Measurements from ENCODE around the gene PLSCR3.

PLSCR3 gene

DNA sequence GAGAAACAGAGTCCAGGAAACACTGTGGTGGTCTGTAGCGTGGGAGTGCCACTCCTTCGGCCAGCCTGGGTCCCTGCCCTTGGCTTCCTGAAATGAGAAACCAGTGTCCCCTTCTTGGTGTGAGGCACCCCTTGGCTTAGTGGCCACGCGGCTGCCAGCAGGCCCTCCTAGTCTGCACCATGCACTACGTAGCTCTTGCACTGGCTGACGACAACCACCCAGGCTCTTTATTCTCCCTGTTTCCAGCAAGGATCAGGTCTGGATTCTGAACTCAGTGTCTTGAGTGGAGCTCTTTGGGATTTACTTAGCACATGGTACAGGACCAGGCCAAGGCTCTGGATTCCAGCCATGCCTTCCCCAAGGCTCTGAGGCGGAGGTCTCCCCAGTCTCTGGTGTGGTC, 33.2 kb upstream of the PLSCR3 start:
- H3K27ac ChIP-seq: no peak overlapping the region
- no peak for DNase-seq (ENCODE audit: low read depth, low spot score)

DNA sequence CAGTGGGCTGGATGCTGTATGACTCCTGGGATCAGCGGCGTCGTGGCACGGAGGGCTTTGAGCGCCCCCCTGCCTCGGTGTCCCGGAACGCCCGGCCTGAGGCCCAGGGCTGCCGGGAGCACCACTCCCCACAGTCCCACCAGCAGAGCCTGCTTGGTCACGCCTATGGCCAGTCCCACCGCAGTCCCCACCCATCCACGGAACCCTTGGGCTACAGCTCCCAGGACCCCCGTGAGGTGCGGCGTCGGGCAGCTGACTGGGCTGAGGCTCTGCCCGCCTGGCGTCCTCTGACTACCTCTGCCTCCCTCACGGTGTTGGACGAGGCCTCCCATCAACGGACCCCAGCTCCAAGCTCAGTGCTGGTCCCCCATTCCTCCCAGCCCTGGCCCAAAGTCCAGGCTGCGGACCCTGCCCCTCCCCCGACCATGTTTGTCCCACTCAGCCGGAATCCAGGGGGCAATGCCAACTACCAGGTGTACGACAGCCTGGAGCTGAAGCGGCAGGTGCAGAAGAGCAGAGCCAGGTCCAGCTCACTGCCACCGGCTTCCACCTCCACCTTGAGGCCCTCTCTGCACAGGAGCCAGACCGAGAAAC, 32.7 kb upstream of the PLSCR3 start:
- H3K27ac ChIP-seq: no peak overlapping the region
- no peak for DNase-seq (ENCODE audit: low read depth, low spot score)

DNA sequence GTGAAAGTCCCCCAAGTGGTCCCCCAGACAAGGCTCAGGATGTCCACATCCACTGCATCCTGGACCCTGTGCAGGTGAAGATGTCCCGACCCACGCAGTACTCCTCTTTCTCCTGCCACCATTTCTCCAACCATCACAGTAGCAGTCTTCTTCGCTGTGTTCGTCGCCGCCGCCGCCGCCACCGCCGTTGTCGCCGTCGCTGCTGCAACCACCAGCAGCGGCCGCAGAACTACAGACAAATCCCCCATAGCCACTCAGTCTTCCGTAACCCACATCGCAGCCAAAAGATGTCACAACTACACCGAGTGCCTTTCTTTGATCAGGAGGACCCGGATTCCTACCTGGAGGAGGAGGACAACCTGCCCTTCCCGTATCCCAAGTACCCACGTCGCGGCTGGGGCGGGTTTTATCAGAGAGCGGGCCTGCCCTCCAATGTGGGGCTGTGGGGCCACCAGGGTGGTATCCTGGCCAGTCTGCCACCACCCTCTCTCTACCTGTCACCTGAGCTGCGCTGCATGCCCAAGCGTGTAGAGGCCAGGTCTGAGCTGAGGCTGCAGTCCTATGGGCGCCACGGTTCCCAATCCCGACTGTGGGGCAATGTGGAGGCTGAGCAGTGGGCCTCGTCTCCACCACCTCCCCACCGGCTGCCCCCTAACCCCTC, 32.0 kb upstream of the PLSCR3 start:
- no peak for DNase-seq (ENCODE audit: low read depth, low spot score)

DNA sequence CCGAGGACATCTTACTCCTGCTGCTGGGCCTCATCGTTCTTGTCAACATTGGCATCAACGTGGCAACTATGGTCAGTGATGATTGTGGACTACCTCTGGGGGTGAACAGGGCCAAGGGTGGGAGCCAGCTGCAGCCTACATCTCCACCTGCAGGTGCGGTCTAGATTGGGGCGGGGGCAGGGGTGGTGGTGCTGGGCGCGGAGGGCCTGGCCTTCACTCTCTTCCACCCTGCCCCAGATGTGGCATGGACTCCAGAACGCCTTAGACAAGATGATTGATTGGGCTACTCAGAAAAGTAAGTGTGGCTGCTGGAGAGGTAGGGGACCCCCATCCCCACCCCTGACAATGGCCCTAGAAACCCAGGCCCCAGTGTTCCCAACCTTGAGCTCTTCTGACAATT, 31.4 kb upstream of the PLSCR3 start:
- DNase-seq (ENCODE audit: low read depth, low spot score): no peak
- no peak overlapping the region for H3K27ac ChIP-seq

More for the DNA sequence above, 32.0 kb upstream of the PLSCR3 start:
- H3K27ac ChIP-seq: no peak overlapping the region

DNA sequence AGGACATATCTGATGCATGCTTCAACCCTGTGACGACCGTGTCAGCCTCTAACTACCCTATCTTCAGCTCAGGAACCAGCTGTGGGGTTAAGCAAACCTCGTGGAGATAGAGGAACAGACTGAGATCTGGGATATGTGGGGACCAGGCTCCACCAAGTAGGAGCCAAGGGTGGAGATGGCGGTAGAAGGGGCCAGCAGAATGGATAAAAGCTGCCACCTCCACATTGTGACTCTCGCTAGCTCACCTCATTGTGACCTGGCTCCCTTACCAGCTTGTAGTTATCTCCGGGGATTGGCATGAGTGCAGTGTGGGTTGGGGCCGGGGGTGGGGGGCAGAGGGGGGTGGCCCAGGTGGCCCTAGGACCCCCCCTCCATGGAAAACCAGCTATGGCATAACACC, 31.0 kb upstream of the PLSCR3 start, which contains the start of gene SPEM2:
TSS of gene SPEM2 (plus strand) at position 301 of the 400 bp plus-strand sequence. CDS start at position 374, 73 bp downstream.
- H3K27ac ChIP-seq: no peak within 1 kb of the TSS
- DNase-seq (ENCODE audit: low read depth, low spot score): no peak

DNA sequence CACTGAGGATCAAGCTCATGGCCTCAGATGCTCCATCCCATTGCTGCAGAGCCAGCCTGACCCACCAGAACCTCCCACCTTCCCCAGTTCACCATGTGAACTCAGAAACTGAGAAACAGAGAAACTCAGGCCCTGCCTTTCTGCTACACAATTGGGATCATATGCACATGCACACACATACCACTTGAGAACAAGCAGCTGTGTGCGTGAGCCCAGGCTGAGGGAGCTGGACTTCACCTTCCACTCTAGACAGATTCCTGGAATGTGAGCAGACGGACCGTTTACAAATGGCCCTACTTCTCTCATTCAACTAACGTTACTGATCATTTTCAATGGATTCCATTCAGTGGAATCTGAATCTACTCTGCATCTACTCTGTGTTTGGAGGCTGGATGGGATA, 29.4 kb upstream of the PLSCR3 start:
- DNase-seq (ENCODE audit: low read depth, low spot score): no peak
- H3K27ac ChIP-seq: no peak overlapping the region

DNA sequence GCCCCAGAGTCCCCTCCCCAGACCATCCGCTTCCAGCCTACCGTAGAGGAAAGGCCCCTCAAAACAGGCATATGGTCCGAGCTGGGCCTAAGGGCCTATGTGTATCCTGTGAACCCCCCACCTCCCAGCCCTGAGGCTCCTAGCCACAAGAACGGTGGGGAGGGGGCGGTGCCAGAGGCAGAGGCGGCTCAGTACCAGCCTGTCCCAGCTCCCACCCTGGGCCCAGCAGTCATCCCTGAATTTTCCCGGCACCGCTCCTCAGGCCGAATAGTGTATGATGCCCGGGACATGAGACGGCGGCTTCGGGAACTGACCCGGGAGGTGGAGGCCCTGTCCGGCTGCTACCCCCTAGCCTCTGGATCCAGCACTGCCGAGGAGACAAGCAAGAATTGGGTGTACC, 26.9 kb upstream of the PLSCR3 start:
- H3K27ac ChIP-seq: no peak overlapping the region
- DNase-seq (ENCODE audit: low read depth, low spot score): no peak

DNA sequence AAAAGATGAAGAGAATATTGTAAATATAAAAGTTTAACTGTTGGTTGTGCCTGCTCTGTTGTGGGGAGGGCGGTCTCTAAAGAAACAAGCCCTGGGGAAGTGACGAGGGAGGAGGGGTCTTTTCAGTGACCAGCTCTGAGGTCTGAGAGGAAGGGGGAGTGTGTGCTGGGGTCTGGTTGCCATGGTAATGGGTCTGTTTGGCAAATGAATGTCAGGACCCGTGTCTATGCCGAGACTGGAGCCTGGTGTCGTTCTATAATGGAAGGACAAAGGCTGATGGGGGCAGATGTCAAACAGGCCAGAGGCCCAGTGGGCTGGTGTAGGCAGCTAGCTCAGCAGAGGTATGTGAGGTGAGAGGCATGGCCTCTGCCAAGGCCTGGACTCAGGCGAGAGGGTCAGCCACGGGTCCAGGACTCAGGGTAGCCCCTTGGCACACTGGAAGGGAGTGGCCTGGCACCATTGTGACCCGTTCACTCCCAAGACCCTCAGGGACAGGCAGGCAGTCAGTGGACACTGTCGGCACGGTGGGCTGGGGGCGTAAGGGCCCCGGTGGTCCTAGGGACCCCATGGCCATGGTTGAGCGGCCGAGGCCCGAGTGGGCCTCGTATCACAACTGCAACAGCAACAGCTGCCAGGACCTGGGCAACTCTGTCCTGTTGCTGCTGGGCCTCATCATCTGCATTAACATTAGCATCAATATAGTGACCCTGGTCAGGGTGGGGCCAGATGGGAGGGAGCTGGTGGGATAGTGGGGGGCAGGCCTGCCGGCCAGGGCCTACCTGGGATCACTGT, 25.7 kb upstream of the PLSCR3 start, which contains the start of gene SPEM1:
TSS of gene SPEM1 (plus strand) at position 506 of the 792 bp plus-strand sequence. CDS start at position 567, 61 bp downstream.
- no peak within 1 kb of the TSS for H3K27ac ChIP-seq
- DNase-seq (ENCODE audit: low read depth, low spot score): no peak

DNA sequence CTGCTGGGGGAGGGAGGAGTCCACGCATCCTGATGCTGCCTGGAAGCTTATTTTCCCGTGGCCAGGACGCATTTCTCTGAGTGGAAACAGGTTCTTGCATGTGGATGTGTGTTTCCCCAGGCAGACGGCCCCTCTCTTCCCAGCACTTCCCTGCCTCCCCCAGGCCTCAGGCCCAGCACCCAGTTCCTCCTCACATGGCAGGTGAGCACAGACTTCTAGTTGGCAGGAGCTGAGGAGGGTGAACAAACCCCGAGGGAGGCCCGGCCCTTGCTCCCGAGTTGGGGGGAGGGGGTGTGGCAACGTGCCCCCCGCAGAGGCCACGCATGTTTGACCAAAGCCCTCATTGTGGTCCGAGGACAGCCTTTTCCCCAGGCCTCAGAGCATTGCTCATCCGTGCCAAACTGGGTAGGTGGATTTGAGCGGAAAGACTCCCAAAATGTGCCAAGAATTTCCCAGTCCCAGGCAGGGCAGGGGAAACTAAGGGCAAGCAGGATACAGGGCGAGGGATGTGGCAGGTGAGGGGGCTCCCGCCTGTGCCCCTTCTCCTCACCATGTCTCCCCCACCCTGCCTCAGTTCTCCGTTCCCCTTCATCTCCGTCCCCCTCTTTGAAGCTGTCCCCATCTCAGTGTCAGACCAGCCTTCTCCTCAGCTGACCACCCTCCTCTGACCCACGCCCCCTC, 24.3 kb upstream of the PLSCR3 start:
- DNase-seq (ENCODE audit: low read depth, low spot score): no peak

DNA sequence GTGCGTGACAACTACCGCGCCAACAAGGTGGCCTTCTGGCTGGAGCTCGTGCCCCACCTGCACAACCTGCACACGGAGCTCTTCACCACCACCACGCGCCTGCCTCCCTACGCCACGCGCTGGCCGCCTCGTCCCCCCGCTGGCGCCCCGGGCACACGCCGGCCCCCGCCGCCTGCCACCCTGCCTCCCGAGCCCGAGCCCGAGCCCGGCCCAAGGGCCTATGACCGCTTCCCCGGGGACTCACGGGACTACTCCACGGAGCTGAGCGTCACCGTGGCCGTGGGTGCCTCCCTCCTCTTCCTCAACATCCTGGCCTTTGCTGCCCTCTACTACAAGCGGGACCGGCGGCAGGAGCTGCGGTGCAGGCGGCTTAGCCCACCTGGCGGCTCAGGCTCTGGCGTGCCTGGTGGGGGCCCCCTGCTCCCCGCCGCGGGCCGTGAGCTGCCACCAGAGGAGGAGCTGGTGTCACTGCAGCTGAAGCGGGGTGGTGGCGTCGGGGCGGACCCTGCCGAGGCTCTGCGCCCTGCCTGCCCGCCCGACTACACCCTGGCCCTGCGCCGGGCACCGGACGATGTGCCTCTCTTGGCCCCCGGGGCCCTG, 22.8 kb upstream of the PLSCR3 start:
- no peak for DNase-seq (ENCODE audit: low read depth, low spot score)
- no peak overlapping the region for H3K27ac ChIP-seq

More for the DNA sequence above, 24.3 kb upstream of the PLSCR3 start:
- no peak overlapping the region for H3K27ac ChIP-seq

DNA sequence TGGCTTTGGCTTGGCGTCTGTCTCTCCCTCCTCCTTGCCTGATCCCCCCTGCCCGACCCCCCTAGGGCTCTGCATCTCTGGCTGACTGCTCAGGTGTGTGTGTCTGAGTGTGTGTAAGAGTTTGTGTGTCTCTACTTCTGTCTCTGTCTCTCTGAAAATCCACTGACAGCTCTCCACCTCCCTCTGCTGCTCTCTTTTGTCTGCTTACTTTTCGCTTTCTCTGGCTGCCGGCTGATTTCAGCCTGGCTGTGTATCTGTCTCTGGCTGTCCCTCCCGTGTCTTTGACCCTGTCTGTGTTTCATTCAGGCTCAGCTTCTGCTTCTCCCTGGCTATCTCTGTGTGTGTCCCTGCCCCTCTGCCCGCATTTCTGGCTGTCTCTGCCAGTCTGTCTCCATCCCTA, 22.0 kb upstream of the PLSCR3 start:
- no peak for DNase-seq (ENCODE audit: low read depth, low spot score)
- no peak overlapping the region for H3K27ac ChIP-seq

DNA sequence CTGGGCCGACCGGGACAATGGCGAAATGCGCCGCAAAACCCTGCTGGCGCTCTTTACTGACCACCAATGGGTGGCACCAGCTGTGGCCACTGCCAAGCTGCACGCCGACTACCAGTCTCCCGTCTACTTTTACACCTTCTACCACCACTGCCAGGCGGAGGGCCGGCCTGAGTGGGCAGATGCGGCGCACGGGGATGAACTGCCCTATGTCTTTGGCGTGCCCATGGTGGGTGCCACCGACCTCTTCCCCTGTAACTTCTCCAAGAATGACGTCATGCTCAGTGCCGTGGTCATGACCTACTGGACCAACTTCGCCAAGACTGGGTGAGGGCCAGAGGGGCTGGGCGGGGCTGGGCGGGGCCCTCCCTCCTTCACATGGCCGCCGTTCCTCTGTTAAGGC, 21.5 kb upstream of the PLSCR3 start:
- no peak overlapping the region for H3K27ac ChIP-seq
- no peak for DNase-seq (ENCODE audit: low read depth, low spot score)

DNA sequence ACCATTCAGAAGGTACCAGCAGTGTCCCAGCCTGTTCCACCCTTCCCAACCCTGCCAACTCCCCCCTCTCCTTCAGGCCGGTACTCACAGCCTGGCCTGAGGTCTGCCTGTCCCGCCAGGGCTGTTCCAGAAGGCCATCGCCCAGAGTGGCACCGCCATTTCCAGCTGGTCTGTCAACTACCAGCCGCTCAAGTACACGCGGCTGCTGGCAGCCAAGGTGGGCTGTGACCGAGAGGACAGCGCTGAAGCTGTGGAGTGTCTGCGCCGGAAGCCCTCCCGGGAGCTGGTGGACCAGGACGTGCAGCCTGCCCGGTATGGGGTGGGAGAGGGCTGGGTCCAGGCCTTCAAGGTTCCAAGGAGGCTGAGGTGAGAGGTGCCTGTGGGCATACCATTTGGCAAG, 20.5 kb upstream of the PLSCR3 start:
- DNase-seq (ENCODE audit: low read depth, low spot score): no peak
- no peak overlapping the region for H3K27ac ChIP-seq

DNA sequence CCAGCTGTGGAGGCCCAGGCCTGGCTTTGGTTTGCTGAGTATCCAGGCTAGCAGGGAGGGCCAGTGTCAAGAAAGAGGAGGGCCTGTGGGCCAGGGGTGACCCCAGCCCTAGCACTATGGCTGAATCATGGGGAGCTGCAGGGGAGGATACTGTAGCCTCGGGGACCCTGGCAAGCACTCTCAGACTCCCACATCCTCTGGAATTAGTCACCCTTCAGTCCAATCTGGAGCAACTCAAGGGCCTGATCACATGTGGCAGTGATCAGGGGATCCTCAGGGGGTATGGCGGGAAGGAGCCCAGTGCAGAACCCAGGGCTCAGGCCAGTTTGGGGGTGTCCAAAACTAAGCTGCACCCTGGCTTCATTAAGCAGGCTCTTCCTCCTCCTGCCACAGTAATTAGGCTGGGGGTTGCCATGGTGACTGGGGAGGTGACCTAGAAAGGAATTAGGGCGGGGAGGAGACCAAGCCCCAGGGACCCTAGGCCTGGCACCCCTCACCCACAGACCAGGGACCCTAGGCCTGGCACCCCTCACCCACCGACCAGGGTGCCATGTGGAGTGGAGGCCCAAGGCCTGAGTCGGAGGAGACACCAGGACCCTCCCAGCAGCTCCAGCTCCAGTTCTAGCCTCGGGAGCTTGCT, 19.1 kb upstream of the PLSCR3 start:
- H3K27ac ChIP-seq: no peak overlapping the region

DNA sequence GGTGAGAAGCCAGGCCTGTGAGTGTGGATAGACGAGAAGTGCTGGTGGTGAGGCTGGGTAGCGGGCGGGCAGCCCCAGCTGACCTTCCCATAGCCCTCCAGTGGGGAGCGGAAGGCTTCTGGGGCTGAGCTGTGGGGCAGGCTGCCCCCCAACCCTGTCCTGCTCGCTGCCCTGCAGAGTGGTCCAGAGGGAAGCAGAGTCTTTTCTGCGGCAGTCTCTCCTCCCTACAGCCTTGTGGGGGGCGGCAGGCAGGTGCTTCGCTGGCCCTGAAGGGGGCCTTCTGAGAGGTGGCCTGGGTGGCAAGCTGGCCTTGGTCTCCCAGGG, 17.1 kb upstream of the PLSCR3 start:
- H3K27ac ChIP-seq: no peak overlapping the region

More for the DNA sequence above, 19.1 kb upstream of the PLSCR3 start:
- DNase-seq (ENCODE audit: low read depth, low spot score): no peak

DNA sequence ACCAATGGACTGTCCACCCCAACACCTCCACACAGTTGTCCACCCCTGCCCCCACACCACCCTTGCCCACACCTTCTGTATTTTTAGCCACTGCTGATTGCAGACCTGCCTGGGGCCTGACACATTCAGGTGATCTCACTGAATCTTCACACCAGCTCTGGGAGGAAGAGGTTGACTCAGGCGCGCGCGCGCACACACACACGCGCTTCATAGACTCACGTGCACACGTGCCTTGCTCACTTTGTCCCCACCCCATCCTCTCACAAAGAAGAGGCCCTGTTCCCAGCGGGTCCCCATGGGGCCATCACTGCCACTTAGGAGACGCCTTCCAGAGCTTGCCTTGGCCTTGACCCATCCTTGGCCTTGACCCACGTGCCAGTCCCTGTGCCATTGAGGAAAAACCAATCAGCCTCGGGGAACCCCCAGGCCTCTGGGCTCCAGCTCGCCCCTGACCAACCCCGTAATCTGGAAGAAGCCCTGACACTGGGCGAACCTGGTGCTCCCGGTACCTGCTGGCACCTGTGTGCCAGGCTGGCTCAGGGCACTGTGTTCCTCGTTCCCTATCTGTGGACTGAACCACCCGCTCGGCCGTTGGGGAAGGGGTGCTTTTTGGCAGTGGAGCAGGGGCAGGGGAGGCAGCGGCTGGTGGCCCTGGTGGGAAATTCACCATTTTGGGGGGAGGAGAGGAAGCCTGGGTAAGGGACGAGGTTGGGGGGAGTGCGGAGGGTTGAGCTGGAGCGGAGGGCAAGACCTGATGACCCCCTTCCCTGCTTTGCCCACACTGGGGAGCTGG, 16.5 kb upstream of the PLSCR3 start:
- DNase-seq (ENCODE audit: low read depth, low spot score): no peak
- H3K27ac ChIP-seq: no peak overlapping the region

More for the DNA sequence above, 17.1 kb upstream of the PLSCR3 start:
- no peak for DNase-seq (ENCODE audit: low read depth, low spot score)

DNA sequence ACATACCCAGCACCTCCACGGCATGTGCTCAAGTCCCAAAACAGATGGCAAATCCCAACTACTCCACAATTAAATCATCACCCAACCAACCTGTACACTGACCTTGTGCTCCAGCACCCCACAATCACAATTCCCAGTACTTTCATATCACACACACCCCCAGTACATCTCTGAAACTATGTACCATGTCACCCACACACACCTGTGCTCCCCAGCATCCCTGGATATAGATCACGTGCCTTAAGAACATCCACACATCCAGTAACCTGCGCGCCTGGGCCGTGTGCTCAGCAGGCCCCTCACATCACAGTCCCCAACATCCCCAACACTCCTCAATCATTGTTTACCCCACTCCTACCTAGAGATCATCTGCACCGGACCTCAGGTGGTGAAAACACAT, 15.4 kb upstream of the PLSCR3 start:
- H3K27ac ChIP-seq: no peak overlapping the region

DNA sequence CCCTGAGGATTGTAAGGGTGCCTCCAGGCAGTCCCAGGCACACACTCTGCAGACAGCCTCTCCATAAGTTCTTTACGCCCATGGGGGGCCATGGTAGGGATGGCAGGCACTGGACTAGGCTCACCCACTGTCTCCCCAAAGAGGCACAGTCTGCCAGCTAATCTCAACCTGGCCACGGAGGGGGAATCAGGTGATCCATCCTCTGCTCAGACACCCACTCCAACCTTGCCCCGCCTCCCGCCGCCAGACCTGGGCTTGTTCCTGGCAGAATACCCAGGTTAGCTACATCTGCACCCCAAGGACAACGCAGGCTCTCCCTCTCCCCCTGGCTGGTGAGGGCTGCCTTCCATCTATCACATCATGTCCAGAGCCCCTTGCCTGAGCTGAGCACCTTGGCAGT, 14.5 kb upstream of the PLSCR3 start:
- DNase-seq (ENCODE audit: low read depth, low spot score): no peak
- no peak overlapping the region for H3K27ac ChIP-seq

More for the DNA sequence above, 15.4 kb upstream of the PLSCR3 start:
- no peak for DNase-seq (ENCODE audit: low read depth, low spot score)

DNA sequence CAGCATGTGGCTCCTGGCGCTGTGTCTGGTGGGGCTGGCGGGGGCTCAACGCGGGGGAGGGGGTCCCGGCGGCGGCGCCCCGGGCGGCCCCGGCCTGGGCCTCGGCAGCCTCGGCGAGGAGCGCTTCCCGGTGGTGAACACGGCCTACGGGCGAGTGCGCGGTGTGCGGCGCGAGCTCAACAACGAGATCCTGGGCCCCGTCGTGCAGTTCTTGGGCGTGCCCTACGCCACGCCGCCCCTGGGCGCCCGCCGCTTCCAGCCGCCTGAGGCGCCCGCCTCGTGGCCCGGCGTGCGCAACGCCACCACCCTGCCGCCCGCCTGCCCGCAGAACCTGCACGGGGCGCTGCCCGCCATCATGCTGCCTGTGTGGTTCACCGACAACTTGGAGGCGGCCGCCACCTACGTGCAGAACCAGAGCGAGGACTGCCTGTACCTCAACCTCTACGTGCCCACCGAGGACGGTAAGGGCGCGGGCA, 14.0 kb upstream of the PLSCR3 start:
- no peak overlapping the region for H3K27ac ChIP-seq
- DNase-seq (ENCODE audit: low read depth, low spot score): no peak

All from epithelial cell of prostate (primary cell).